PFSK-1 (cell line): ENCODE measurements around the gene RHOT2.

Source experiments
- POLR2AphosphoS5 ChIP-seq: IDR thresholded peaks from 2 replicates; pipeline ENCODE4 v1.6.1; 2012; ENCODE audit warnings: low read depth, mild to moderate bottlenecking, control low read depth, low read length, moderate library complexity
- SIN3A ChIP-seq: IDR thresholded peaks from 2 replicates; pipeline ENCODE4 v1.6.1; 2012; ENCODE audit warnings: mild to moderate bottlenecking, low read length, moderate library complexity, borderline replicate concordance; ENCODE audit not compliant: insufficient read depth
- TAF1 ChIP-seq: IDR thresholded peaks from 2 replicates; pipeline ENCODE4 v1.6.1; 2012; ENCODE audit warnings: low read length, control low read depth, borderline replicate concordance; ENCODE audit not compliant: insufficient read depth
- TF ChIP-seq, protein P1 (sequence below), 2 experiments: IDR thresholded peaks; 2 replicates each; pipeline versions ENCODE4 v1.6.1 to v1.8.0; 2011 to 2012; ENCODE audit warnings: low read depth in 2 of 2, low read length in 2 of 2, control low read depth in 1 of 2, inconsistent platforms in 1 of 2, mild to moderate bottlenecking in 1 of 2, moderate library complexity in 1 of 2; ENCODE audit not compliant: insufficient read depth in 1 of 2

- TF ChIP-seq TAF1 (no peak), POLR2AphosphoS5 (peak; percentile 53), SIN3A (0 out of 2 replicates have a peak, but pooled peaks have one; percentile 80)
- TF ChIP-seq, protein P1, sequence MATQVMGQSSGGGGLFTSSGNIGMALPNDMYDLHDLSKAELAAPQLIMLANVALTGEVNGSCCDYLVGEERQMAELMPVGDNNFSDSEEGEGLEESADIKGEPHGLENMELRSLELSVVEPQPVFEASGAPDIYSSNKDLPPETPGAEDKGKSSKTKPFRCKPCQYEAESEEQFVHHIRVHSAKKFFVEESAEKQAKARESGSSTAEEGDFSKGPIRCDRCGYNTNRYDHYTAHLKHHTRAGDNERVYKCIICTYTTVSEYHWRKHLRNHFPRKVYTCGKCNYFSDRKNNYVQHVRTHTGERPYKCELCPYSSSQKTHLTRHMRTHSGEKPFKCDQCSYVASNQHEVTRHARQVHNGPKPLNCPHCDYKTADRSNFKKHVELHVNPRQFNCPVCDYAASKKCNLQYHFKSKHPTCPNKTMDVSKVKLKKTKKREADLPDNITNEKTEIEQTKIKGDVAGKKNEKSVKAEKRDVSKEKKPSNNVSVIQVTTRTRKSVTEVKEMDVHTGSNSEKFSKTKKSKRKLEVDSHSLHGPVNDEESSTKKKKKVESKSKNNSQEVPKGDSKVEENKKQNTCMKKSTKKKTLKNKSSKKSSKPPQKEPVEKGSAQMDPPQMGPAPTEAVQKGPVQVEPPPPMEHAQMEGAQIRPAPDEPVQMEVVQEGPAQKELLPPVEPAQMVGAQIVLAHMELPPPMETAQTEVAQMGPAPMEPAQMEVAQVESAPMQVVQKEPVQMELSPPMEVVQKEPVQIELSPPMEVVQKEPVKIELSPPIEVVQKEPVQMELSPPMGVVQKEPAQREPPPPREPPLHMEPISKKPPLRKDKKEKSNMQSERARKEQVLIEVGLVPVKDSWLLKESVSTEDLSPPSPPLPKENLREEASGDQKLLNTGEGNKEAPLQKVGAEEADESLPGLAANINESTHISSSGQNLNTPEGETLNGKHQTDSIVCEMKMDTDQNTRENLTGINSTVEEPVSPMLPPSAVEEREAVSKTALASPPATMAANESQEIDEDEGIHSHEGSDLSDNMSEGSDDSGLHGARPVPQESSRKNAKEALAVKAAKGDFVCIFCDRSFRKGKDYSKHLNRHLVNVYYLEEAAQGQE (IDR thresholded peaks at IDR 0.05; ENCODE audit: insufficient read depth in 1 of 2, low read depth in 2 of 2, low read length in 2 of 2): no peak
Observed at GRCh38 chr16:720447-720989, 52.6 kb downstream of the RHOT2 start.
